Sigmoid colon (tissue), 7 donors: Measurements from ENCODE around the gene KCTD3. TPM values are rescaled to one million over a fixed set of nuclear protein-coding genes. Genes with fewer than 3 reads are reported as not detected.

Source experiments
- DNase-seq: peaks from one replicate; pipeline ENCODE4 v3.0.0-alpha.2; 2019
- H3K27ac ChIP-seq, 4 donors: fragments of 200-600 bp; sonication (generic); one replicate each; pipeline ENCODE4 v1.5.1; 2016 to 2019; ENCODE audit warnings: mild to moderate bottlenecking in 1 of 4
- H3K27me3 ChIP-seq, 3 donors: fragments of 200-600 bp; sonication (generic); one replicate each; pipeline ENCODE4 v1.5.1; 2019; ENCODE audit warnings: mild to moderate bottlenecking in 1 of 3
- H3K36me3 ChIP-seq, 4 donors: fragments of 200-600 bp; sonication (generic); one replicate each; pipeline ENCODE4 v1.5.1; 2016 to 2019
- H3K4me1 ChIP-seq, 4 donors: fragments of 200-600 bp; sonication (generic); one replicate each; pipeline ENCODE4 v1.5.1; 2017 to 2019
- H3K4me3 ChIP-seq, 4 donors: fragments of 200-600 bp; sonication (generic); one replicate each; pipeline ENCODE4 v1.5.1; 2017 to 2019; ENCODE audit warnings: mild to moderate bottlenecking in 2 of 4, moderate library complexity in 1 of 4
- H3K9me3 ChIP-seq, 4 donors: fragments of 200-600 bp in 3 of 4; sonication (generic) in 3 of 4; one replicate each; pipeline versions ENCODE4 v1.5.1 to v1.6.1; 2013 to 2019
- CTCF ChIP-seq, 4 experiments: fragments of 450-650 bp in 3 of 4; fragments of 200-600 bp in 1 of 4; IDR thresholded peaks; one replicate each; pipeline ENCODE4 v1.5.1; 2016 to 2019; ENCODE audit warnings: antibody characterized with exemption in 4 of 4, mild to moderate bottlenecking in 3 of 4, moderate library complexity in 2 of 4
- EP300 ChIP-seq, 4 donors: sonication (generic); formaldehyde crosslinking; IDR thresholded peaks; one replicate each; pipeline ENCODE4 v1.6.1; 2017; ENCODE audit warnings: antibody characterized with exemption in 4 of 4
- POLR2A ChIP-seq, 2 donors: fragments of 450-650 bp; IDR thresholded peaks; one replicate each; pipeline ENCODE4 v1.6.1; 2016; ENCODE audit warnings: antibody characterized with exemption in 2 of 2, mild to moderate bottlenecking in 2 of 2, moderate library complexity in 2 of 2
- POLR2AphosphoS5 ChIP-seq, 4 donors: sonication (generic); formaldehyde crosslinking; IDR thresholded peaks; one replicate each; pipeline ENCODE4 v1.6.1; 2017; ENCODE audit warnings: antibody characterized with exemption in 4 of 4
- WGBS, 2 donors: extraction: QIAGEN DNeasy Blood & Tissue Kit; methylation state at CpG; one replicate each; pipeline ENCODE4 v1.1.7; 2013; 5-methylcytosine and 5-hydroxymethylcytosine counted together
- intact Hi-C: fragments of 100-400 bp; cut with DNase I; formaldehyde crosslinking; loops from one replicate; pipeline ENCODE4 v1.15.1; 2023
- polyA plus RNA-seq, 3 donors: library from polyadenylated mRNA; stranded (reverse); fragments of 200-250 nt; gene quantifications; one replicate each; pipeline ENCODE4 v1.2.3, GENCODE V29; 2013
- total RNA-seq, 4 donors: library from RNA; depleted of rRNA; stranded (reverse); fragments of >200 nt; gene quantifications; one replicate each; pipeline ENCODE4 v1.1.0, GENCODE V29; 2016
- donor health status: healthy with polysubstance abuse.
- donor health status: Bipolar disorder and iron deficiency.
- donor health status: healthy.

Gene KCTD3
- total and polyA plus RNA-seq, 7 donors = 17.6 to 136 (median 93.0) TPM

DNA sequence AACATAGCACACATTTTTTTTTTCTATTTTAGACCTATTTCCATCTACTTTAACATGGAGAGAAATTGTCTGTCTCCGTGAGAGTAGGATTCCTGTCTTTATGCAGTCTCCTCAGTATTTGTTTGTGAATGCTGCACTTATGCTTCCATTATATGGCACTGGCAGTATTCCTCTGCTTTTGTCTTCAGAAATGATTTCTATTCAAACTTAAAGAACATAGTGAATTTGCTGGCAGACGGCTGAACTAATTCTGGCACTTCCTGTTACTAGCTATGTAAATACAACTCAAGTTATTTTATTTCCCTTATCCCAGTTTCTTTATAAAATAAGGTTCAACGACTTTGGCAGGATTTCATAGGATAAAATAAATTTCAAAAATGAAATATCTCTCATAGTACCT, 45.3 kb downstream of the KCTD3 start:
- intact Hi-C loops = no loop called here
- Histone ChIP-seq H3K27ac (no peak overlapping the region), H3K9me3 (no peaks in the 10 kb centered on the region), H3K4me3 (no peak overlapping the region), H3K27me3 (no peaks in the 10 kb centered on the region), H3K36me3 (peaks cover 0 to 84% (median 13%) of the 10 kb centered on the region in 4 donors), H3K4me1 (peaks cover 0 to 23% (median 15%) of the 10 kb centered on the region in 4 donors)
- no peak for TF ChIP-seq POLR2AphosphoS5 (IDR thresholded peaks at IDR 0.05)
- no peak for TF ChIP-seq CTCF (IDR thresholded peaks at IDR 0.05)
- TF ChIP-seq POLR2A (IDR thresholded peaks at IDR 0.05) = no peak
- no peak for TF ChIP-seq EP300 (IDR thresholded peaks at IDR 0.05)
- DNase-seq = no peak
- WGBS, 2 donors = 26 to 49% methylated on average over 3 of the region's 3 CpGs

- H3K4me1 ChIP-seq = peaks cover 0 to 23% (median 3%) of the 10 kb centered on the region in 4 donors
- H3K27ac ChIP-seq = no peak overlapping the region
- H3K4me3 ChIP-seq = no peak overlapping the region
- TF ChIP-seq CTCF (IDR thresholded peaks at IDR 0.05) (no peak), POLR2AphosphoS5 (IDR thresholded peaks at IDR 0.05) (no peak), POLR2A (IDR thresholded peaks at IDR 0.05) (no peak), EP300 (IDR thresholded peaks at IDR 0.05) (no peak)
- 90 to 92% methylated on average over 1 of the region's 1 CpG for WGBS, 2 donors
- no peaks in the 10 kb centered on the region for H3K9me3 ChIP-seq
- intact Hi-C loops = no loop called here
- no peaks in the 10 kb centered on the region for H3K27me3 ChIP-seq
- peaks cover 6 to 84% (median 18%) of the 10 kb centered on the region in 4 donors for H3K36me3 ChIP-seq
- DNase-seq = no peak
These were observed 50.9 kb downstream of the KCTD3 start for GRCh38 chr1:215617979-215618378.

GRCh38 chr1:215623162-215623561, 56.1 kb downstream of the KCTD3 start:
- intact Hi-C loops = no loop called here
- Histone ChIP-seq H3K4me1 (peaks cover 0 to 26% (median 7%) of the 10 kb centered on the region in 4 donors), H3K27ac (peak overlapping the region in 3 of 4 donors; percentile 34 to 59 (median 49)), H3K9me3 (no peaks in the 10 kb centered on the region), H3K27me3 (no peaks in the 10 kb centered on the region), H3K4me3 (no peak overlapping the region), H3K36me3 (peaks cover 6 to 51% (median 17%) of the 10 kb centered on the region in 4 donors)
- DNase-seq = no peak
- 82 to 90% methylated on average over 4 of the region's 4 CpGs for WGBS, 2 donors
- TF ChIP-seq POLR2AphosphoS5 (IDR thresholded peaks at IDR 0.05) (no peak), POLR2A (IDR thresholded peaks at IDR 0.05) (no peak), CTCF (IDR thresholded peaks at IDR 0.05) (no peak), EP300 (IDR thresholded peaks at IDR 0.05) (no peak)

DNA sequence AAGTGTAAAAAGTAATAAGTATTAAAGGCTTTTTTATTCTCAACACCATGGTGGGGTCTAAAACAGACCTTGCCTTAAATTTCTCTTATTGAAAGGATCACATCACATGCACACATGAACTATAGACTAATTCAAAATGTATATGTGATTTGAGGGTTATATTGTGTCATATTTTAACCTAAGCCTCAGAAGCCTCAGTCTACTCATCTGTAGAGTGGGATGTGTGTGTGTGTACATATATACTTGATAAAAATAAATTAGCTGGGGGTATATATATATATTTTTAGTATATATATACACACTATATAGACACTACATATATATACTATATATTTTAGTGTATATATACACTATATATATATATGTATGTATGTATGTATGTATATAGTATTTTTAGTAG, 58.8 kb downstream of the KCTD3 start:
- intact Hi-C loops = no loop called here
- no peak overlapping the region for H3K27ac ChIP-seq
- H3K4me3 ChIP-seq = no peak overlapping the region
- H3K27me3 ChIP-seq = no peaks in the 10 kb centered on the region
- no peaks in the 10 kb centered on the region for H3K9me3 ChIP-seq
- H3K4me1 ChIP-seq = peaks cover 0 to 23% (median 7%) of the 10 kb centered on the region in 4 donors
- TF ChIP-seq CTCF (IDR thresholded peaks at IDR 0.05) (no peak), EP300 (IDR thresholded peaks at IDR 0.05) (no peak), POLR2A (IDR thresholded peaks at IDR 0.05) (no peak), POLR2AphosphoS5 (IDR thresholded peaks at IDR 0.05) (no peak)
- peaks cover 0 to 23% (median 2%) of the 10 kb centered on the region in 4 donors for H3K36me3 ChIP-seq
- DNase-seq = no peak

DNA sequence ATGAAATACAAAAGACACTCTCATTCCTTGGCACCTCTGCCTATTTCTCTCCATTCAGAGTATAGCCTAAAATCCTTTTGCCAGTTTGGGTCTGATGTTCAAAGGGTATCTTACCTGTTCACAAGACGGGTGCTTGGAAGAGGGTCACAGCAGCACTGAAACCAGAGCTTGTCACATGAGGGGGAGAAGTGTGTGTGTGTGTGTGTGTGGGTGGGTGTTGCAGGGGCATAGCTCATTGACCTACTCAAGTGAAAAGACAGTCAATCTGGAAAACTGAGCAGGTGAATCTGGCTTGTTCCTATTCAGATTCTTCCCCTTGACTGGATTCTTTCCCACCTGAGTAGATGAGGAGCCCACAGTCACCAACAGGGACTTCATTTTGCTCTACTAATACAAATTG, 63.9 kb downstream of the KCTD3 start:
- Histone ChIP-seq H3K27me3 (no peaks in the 10 kb centered on the region), H3K9me3 (no peaks in the 10 kb centered on the region), H3K36me3 (peaks cover 0 to under 1% (median 0%) of the 10 kb centered on the region in 4 donors), H3K4me3 (no peak overlapping the region), H3K27ac (no peak overlapping the region), H3K4me1 (peaks cover 0 to 15% (median 4%) of the 10 kb centered on the region in 4 donors)
- TF ChIP-seq CTCF (IDR thresholded peaks at IDR 0.05) (no peak), POLR2AphosphoS5 (IDR thresholded peaks at IDR 0.05) (no peak), POLR2A (IDR thresholded peaks at IDR 0.05) (no peak), EP300 (IDR thresholded peaks at IDR 0.05) (no peak)
- WGBS, 2 donors = 88 to 94% methylated on average over 1 of the region's 1 CpG
- no peak for DNase-seq
- intact Hi-C loops = no loop called here
